MCF 10A (cell line): Measurements from ENCODE around the gene NCF4. TPM values are rescaled to one million over a fixed set of nuclear protein-coding genes. Genes with fewer than 3 reads are reported as not detected.

Source experiments
- BruUV-seq: library from RNA; stranded (reverse); fragments of 400-500 nt; replicated peaks from 2 replicates; lab custom pipeline; 2021; lab: Mats Ljungman, UMichigan
- CTCF ChIA-PET: fragments of 300-600 bp; sonication (Branson Sonifier 250); formaldehyde crosslinking; extraction: SDS; loops from one replicate; lab custom pipeline; 2021; ENCODE audit warnings: antibody characterized with exemption, inconsistent platforms; lab: Yijun Ruan, JAX
- POLR2A ChIA-PET: fragments of 300-600, 350-650 bp; sonication (Branson Sonifier 250); formaldehyde crosslinking; extraction: SDS; loops from one replicate; lab custom pipeline; 2020; ENCODE audit warnings: antibody characterized with exemption, inconsistent platforms; lab: Yijun Ruan, JAX
- DNase-seq: peaks from one replicate; pipeline ENCODE4 v3.0.0-alpha.2; 2018; ENCODE audit not compliant: unreplicated experiment
- H3K27ac Mint-ChIP-seq: one replicate; pipeline ENCODE4 v1.8.0; 2022; ENCODE audit warnings: mild to moderate bottlenecking, low read depth, mixed read lengths; ENCODE audit not compliant: unreplicated experiment
- H3K27me3 Mint-ChIP-seq: one replicate; pipeline ENCODE4 v1.8.0; 2022; ENCODE audit warnings: mixed read lengths; ENCODE audit not compliant: insufficient read depth, unreplicated experiment
- H3K36me3 Mint-ChIP-seq: one replicate; pipeline ENCODE4 v1.8.0; 2022; ENCODE audit warnings: mild to moderate bottlenecking, moderate library complexity, mixed read lengths; ENCODE audit not compliant: insufficient read depth, unreplicated experiment
- H3K4me1 Mint-ChIP-seq: one replicate; pipeline ENCODE4 v1.8.0; 2022; ENCODE audit warnings: mixed read lengths; ENCODE audit not compliant: insufficient read depth, unreplicated experiment
- H3K4me3 Mint-ChIP-seq: one replicate; pipeline ENCODE4 v1.8.0; 2022; ENCODE audit warnings: mild to moderate bottlenecking, moderate library complexity, mixed read lengths; ENCODE audit not compliant: unreplicated experiment
- H3K9me3 Mint-ChIP-seq: one replicate; pipeline ENCODE4 v1.8.0; 2022; ENCODE audit warnings: mixed read lengths; ENCODE audit not compliant: unreplicated experiment
- intact Hi-C: fragments of 100-400 bp; cut with micrococcal nuclease; formaldehyde crosslinking; loops from 2 replicates; pipeline ENCODE4 v1.14.1; 2022
- total RNA-seq: library from RNA; stranded (reverse); gene quantifications from 2 replicates; pipeline ENCODE4 v1.2.3, GENCODE V29; 2022
- TF ChIP-seq, protein P1 (sequence below): fragments of 200-600 bp; IDR thresholded peaks from one replicate; pipeline ENCODE4 v1.8.0; 2022; ENCODE audit warnings: antibody characterized with exemption, mild to moderate bottlenecking; ENCODE audit not compliant: unreplicated experiment

NCF4 gene
- total RNA-seq, 1 experiment from 2014 or later = not detected

DNA sequence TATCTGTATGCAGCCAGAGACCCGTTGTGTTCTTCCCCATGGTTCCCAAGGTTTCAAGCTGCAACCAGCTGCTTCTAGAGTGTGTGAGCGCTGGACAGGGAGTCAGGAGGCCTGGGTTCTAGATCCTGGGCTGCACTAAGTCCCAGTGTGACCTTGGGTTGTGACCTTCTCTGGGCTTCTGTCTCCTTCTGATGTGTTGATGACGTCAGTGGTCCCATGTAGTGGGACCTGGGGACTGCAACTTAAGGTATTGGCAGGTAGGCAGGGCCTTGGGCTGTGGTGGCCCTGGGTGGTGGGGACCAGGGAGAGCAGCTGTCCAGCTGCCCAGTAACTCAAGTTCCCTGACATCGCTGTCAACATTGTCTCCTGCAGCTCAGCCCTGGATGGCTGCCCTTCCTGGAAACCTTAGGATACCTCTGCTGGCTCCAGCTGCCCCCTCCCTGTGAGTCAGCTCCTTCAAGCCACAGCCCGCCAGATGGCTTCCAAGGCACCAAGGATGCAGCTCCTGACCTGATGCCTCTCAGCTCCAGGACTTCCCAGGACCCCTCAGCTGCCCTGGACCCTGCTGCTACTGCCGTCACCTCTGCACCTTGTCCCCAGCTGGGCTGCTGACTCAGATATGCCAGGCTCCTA lies 42.7 kb upstream of the NCF4 start:
- ChIA-PET CTCF (interaction anchor here (0.6 to 1.6 kb wide), 2 partner anchors 38 to 42 kb away, joined by 3 to 7 read pairs; partner anchors contain the start of gene IFT27), POLR2A (no interaction called here)
- H3K36me3 Mint-ChIP-seq = no peaks in the 10 kb centered on the region
- TF ChIP-seq, protein P1, sequence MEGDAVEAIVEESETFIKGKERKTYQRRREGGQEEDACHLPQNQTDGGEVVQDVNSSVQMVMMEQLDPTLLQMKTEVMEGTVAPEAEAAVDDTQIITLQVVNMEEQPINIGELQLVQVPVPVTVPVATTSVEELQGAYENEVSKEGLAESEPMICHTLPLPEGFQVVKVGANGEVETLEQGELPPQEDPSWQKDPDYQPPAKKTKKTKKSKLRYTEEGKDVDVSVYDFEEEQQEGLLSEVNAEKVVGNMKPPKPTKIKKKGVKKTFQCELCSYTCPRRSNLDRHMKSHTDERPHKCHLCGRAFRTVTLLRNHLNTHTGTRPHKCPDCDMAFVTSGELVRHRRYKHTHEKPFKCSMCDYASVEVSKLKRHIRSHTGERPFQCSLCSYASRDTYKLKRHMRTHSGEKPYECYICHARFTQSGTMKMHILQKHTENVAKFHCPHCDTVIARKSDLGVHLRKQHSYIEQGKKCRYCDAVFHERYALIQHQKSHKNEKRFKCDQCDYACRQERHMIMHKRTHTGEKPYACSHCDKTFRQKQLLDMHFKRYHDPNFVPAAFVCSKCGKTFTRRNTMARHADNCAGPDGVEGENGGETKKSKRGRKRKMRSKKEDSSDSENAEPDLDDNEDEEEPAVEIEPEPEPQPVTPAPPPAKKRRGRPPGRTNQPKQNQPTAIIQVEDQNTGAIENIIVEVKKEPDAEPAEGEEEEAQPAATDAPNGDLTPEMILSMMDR = no peak
- intact Hi-C loops = no loop called here
- no peaks in the 10 kb centered on the region for H3K9me3 Mint-ChIP-seq
- peaks cover 80% of the 10 kb centered on the region for H3K27me3 Mint-ChIP-seq
- H3K27ac Mint-ChIP-seq = no peak overlapping the region
- no peak overlapping the region for H3K4me3 Mint-ChIP-seq
- no TSS peak for BruUV-seq
- peak; percentile 31 for DNase-seq
- peaks cover 5% of the 10 kb centered on the region for H3K4me1 Mint-ChIP-seq

DNA sequence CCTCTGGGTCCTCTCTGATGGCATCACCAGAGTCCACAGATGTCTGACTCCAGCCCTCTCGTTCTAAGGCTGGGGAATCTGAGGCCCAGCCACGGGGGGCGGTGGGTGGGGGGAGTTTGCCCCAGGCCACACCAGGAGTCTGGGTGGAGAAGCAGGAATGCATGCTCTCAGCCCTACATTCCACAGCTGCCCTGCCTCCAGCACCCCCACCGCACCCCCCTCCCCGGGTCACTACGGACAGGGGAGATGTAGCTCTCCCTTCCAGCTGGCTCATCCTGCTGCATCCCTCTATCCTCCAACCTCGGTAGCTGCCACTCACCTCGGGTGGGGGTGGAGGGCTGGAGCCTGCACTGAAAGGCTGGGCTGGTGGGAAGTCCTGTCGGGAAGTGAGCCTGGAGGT lies 41.7 kb upstream of the NCF4 start:
- no TSS peak for BruUV-seq
- H3K9me3 Mint-ChIP-seq = no peaks in the 10 kb centered on the region
- TF ChIP-seq, protein P1 = no peak
- intact Hi-C loops = no loop called here
- H3K4me3 Mint-ChIP-seq = no peak overlapping the region
- ChIA-PET CTCF (interaction anchor here (0.6 to 1.6 kb wide), 3 partner anchors 37 to 162 kb away, joined by 3 to 7 read pairs (median 3); partner anchors contain the start of gene IFT27), POLR2A (no interaction called here)
- no peak for DNase-seq
- peaks cover 5% of the 10 kb centered on the region for H3K4me1 Mint-ChIP-seq
- H3K27ac Mint-ChIP-seq = no peak overlapping the region
- no peaks in the 10 kb centered on the region for H3K36me3 Mint-ChIP-seq
- H3K27me3 Mint-ChIP-seq = peaks cover 79% of the 10 kb centered on the region

DNA sequence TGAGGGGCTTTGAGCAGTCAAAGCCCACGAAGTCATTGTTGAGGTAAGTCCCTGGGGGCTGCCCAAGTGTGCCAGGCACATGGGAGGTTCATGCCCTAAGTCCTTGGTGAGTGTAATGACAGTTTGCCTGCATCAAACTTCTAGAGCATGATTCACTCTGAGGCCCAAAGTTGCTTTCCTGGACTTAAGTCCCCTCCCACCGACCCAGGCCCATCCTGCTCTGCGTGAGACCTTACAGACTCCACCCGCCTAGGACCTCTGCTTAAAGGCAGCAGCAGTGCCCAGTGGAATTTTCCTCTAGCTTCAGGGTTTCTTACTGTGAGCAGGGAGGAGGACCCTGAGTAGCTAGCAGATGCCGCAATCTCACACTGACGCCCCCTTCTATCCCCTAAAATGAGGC lies 38.2 kb upstream of the NCF4 start:
- TF ChIP-seq, protein P1 = no peak
- peaks cover 60% of the 10 kb centered on the region for H3K27me3 Mint-ChIP-seq
- H3K4me1 Mint-ChIP-seq = peaks cover 3% of the 10 kb centered on the region
- ChIA-PET POLR2A (no interaction called here), CTCF (no interaction called here)
- BruUV-seq = no TSS peak
- no peaks in the 10 kb centered on the region for H3K9me3 Mint-ChIP-seq
- no peaks in the 10 kb centered on the region for H3K36me3 Mint-ChIP-seq
- H3K27ac Mint-ChIP-seq = no peak overlapping the region
- H3K4me3 Mint-ChIP-seq = no peak overlapping the region
- no peak for DNase-seq
- intact Hi-C loops = no loop called here

DNA sequence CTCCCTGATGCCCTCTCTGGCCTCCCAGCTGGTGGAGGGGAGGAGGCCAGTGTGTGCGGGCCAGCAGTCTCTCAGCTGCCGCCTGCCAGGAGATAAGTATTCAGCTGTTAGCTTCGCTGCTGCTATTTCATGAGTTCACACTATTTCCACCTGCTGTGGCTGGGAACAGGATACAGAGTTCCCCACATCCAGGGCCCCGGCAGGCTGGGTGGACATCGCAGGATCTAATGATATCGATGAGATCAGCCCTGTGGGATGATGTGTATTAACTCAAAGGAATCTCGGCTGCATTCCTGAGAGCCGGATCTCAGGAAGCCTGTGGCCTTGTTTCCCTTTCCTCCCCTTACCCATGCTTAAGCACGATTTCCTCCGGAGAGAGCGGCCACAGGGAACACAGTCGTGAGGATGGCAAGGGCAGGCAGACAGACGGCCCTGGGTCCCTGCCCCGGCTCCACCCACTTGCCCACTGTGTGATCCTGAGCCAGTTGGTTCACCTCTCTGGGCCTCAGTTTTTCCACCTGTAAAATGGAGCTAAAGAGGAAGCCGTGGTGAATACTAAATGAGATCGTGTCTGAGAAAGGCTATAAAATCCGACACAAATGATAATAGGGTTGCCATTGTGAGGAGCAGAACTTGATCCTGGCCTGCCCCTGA lies 37.5 kb upstream of the NCF4 start:
- no peak for DNase-seq
- H3K27me3 Mint-ChIP-seq = peaks cover 57% of the 10 kb centered on the region
- no TSS peak for BruUV-seq
- H3K27ac Mint-ChIP-seq = no peak overlapping the region
- TF ChIP-seq, protein P1 = no peak
- no peaks in the 10 kb centered on the region for H3K36me3 Mint-ChIP-seq
- H3K4me1 Mint-ChIP-seq = no peaks in the 10 kb centered on the region
- intact Hi-C loops = no loop called here
- ChIA-PET CTCF (interaction anchor here (1.1 kb wide), 1 partner anchor 33 kb away, joined by 3 read pairs; no protein-coding TSS in a partner anchor), POLR2A (interaction anchor here (0.6 to 0.7 kb wide), 2 partner anchors 36 to 39 kb away, joined by 3 read pairs; no protein-coding TSS in a partner anchor)
- H3K4me3 Mint-ChIP-seq = no peak overlapping the region
- no peaks in the 10 kb centered on the region for H3K9me3 Mint-ChIP-seq
